H1 (cell line): ENCODE results near the gene PPM1F. TPM values are rescaled to one million over a fixed set of nuclear protein-coding genes. Genes with fewer than 3 reads are reported as not detected.
A peak's percentile ranks its signal among the peaks of the same experiment; 100 is the strongest.

Experiments used
- CTCF ChIA-PET: fragments of 300-600 bp; sonication (Branson Sonifier 250); formaldehyde crosslinking; loops from one replicate; lab custom pipeline; 2021; ENCODE audit not compliant: partially characterized antibody; lab: Charles Lee
- POLR2A ChIA-PET: fragments of 300-600 bp; sonication (Branson Sonifier 250); formaldehyde crosslinking; loops from one replicate; lab custom pipeline; 2021; ENCODE audit warnings: inconsistent platforms; ENCODE audit not compliant: partially characterized antibody; lab: Charles Lee
- DNase-seq, 2 experiments: peaks; one replicate each; pipeline versions ENCODE4 v3.0.0 to v3.0.0-alpha.2; 2010 to 2022; ENCODE audit warnings: low spot score in 2 of 2, low read depth in 1 of 2, mixed read lengths in 1 of 2
- FAIRE-seq: peaks from 2 replicates; lab custom pipeline; 2011; peaks lifted over from hg19 to GRCh38; lab: Jason Lieb, UNC
- H2AFZ ChIP-seq: 2 replicates; pipeline ENCODE4 v1.8.1; 2012; ENCODE audit warnings: low read length, inconsistent platforms
- H2AK5ac ChIP-seq: 2 replicates; pipeline ENCODE4 v1.6.1; 2013; ENCODE audit warnings: low read depth, low read length
- H2BK120ac ChIP-seq: replicated peaks from 2 replicates; pipeline ENCODE3; 2013; ENCODE audit warnings: low read depth, low read length, inconsistent platforms
- H2BK12ac ChIP-seq: 2 replicates; pipeline ENCODE4 v1.6.1; 2013; ENCODE audit warnings: low read depth, low read length
- H2BK15ac ChIP-seq: 2 replicates; pipeline ENCODE4 v1.6.1; 2013; ENCODE audit warnings: low read length
- H2BK20ac ChIP-seq: 2 replicates; pipeline ENCODE4 v1.6.1; 2013; ENCODE audit warnings: low read length
- H2BK5ac ChIP-seq: 2 replicates; pipeline ENCODE4 v1.6.1; 2013; ENCODE audit warnings: low read depth, low read length
- H3K14ac ChIP-seq: 2 replicates; pipeline ENCODE4 v1.6.1; 2013; ENCODE audit warnings: inconsistent platforms; ENCODE audit not compliant: insufficient read length
- H3K18ac ChIP-seq: 2 replicates; pipeline ENCODE4 v1.6.1; 2013; ENCODE audit warnings: low read length; ENCODE audit errors: extremely low read depth
- H3K23ac ChIP-seq: 2 replicates; pipeline ENCODE4 v1.6.1; 2013; ENCODE audit warnings: inconsistent platforms; ENCODE audit not compliant: insufficient read length
- H3K23me2 ChIP-seq: 2 replicates; pipeline ENCODE4 v1.6.1; 2013; ENCODE audit warnings: low read depth, low read length
- H3K27ac ChIP-seq: 2 replicates; pipeline ENCODE4 v1.6.1; 2011; ENCODE audit warnings: low read depth, low read length, inconsistent platforms
- H3K27me3 ChIP-seq, 4 experiments: replicated peaks in 1 of 4; 1 replicate in 1 of 4; 2 replicates in 3 of 4; pipeline versions ENCODE4 v1.6.1 to v1.8.1; 2011 to 2013; ENCODE audit warnings: low read length in 3 of 4, mild to moderate bottlenecking in 3 of 4, inconsistent platforms in 2 of 4, mixed read lengths in 2 of 4, moderate library complexity in 1 of 4; ENCODE audit not compliant: control insufficient read depth in 3 of 4, insufficient read depth in 3 of 4; ENCODE audit errors: extremely low read depth in 1 of 4
- H3K36me3 ChIP-seq, 4 experiments: 2 replicates each; pipeline versions ENCODE4 v1.6.1 to v1.8.1; 2011 to 2013; ENCODE audit warnings: mild to moderate bottlenecking in 4 of 4, low read length in 3 of 4, moderate library complexity in 2 of 4, control low read depth in 1 of 4, inconsistent platforms in 1 of 4; ENCODE audit not compliant: insufficient read depth in 4 of 4, control insufficient read depth in 2 of 4
- H3K4ac ChIP-seq: replicated peaks from 2 replicates; pipeline ENCODE3; 2013; ENCODE audit warnings: low read length, low read depth, mixed read lengths, inconsistent platforms; ENCODE audit not compliant: insufficient read length
- H3K4me1 ChIP-seq, 4 experiments: replicated peaks in 1 of 4; 1 replicate in 1 of 4; 2 replicates in 3 of 4; pipeline versions ENCODE4 v1.6.1 to v1.8.1; 2011 to 2013; ENCODE audit warnings: low read length in 3 of 4, inconsistent platforms in 2 of 4, mixed read lengths in 1 of 4; ENCODE audit not compliant: insufficient read depth in 4 of 4, control insufficient read depth in 3 of 4
- H3K4me2 ChIP-seq, 2 experiments: 2 replicates each; pipeline versions ENCODE4 v1.6.1 to v1.8.1; 2011 to 2013; ENCODE audit warnings: low read depth in 2 of 2, low read length in 2 of 2, control low read depth in 1 of 2, inconsistent platforms in 1 of 2, mild to moderate bottlenecking in 1 of 2; ENCODE audit not compliant: insufficient read depth in 1 of 2
- H3K4me3 ChIP-seq, 4 experiments: fragments of 200-600, 300-600 bp in 1 of 4; sonication (generic), shearing (Covaris generic), sonication (Bioruptor Twin) in 1 of 4; 2 replicates each; pipeline versions ENCODE4 v1.5.1 to v1.8.1; 2011 to 2016; ENCODE audit warnings: low read length in 4 of 4, low read depth in 3 of 4, control low read depth in 2 of 4, inconsistent platforms in 2 of 4, mild to moderate bottlenecking in 2 of 4, mixed read lengths in 1 of 4, moderate library complexity in 1 of 4; ENCODE audit not compliant: insufficient read depth in 2 of 4; ENCODE audit errors: extremely low read depth in 1 of 4
- H3K56ac ChIP-seq: replicated peaks from 2 replicates; pipeline ENCODE3; 2013; ENCODE audit warnings: low read depth, mild to moderate bottlenecking, mixed read lengths, low read length, inconsistent platforms; ENCODE audit not compliant: insufficient read length
- H3K79me1 ChIP-seq: 2 replicates; pipeline ENCODE4 v1.6.1; 2013; ENCODE audit warnings: low read depth, low read length, control low read depth
- H3K79me2 ChIP-seq, 2 experiments: 2 replicates each; pipeline versions ENCODE4 v1.6.1 to v1.8.1; 2012 to 2013; ENCODE audit warnings: low read length in 2 of 2, mild to moderate bottlenecking in 2 of 2, inconsistent platforms in 1 of 2; ENCODE audit not compliant: insufficient read depth in 2 of 2, control insufficient read depth in 1 of 2
- H3K9ac ChIP-seq, 4 experiments: replicated peaks in 1 of 4; 1 replicate in 1 of 4; 2 replicates in 3 of 4; pipeline versions ENCODE4 v1.6.1 to v1.8.1; 2011 to 2013; ENCODE audit warnings: low read depth in 3 of 4, low read length in 3 of 4, control low read depth in 2 of 4, mild to moderate bottlenecking in 2 of 4, moderate library complexity in 2 of 4, inconsistent platforms in 1 of 4; ENCODE audit errors: extremely low read depth in 1 of 4
- H3K9me3 ChIP-seq, 2 experiments: 2 replicates each; pipeline versions ENCODE4 v1.6.1 to v1.8.1; 2012 to 2013; ENCODE audit warnings: mild to moderate bottlenecking in 2 of 2, moderate library complexity in 2 of 2, control low read depth in 1 of 2, inconsistent platforms in 1 of 2, low read depth in 1 of 2, low read length in 1 of 2, mixed read lengths in 1 of 2; ENCODE audit not compliant: insufficient read depth in 2 of 2
- H4K20me1 ChIP-seq, 2 experiments: replicated peaks in 1 of 2; 2 replicates each; pipeline versions ENCODE3 to v1.8.1; 2011 to 2013; ENCODE audit warnings: inconsistent platforms in 2 of 2, low read length in 2 of 2, mild to moderate bottlenecking in 1 of 2; ENCODE audit not compliant: insufficient read depth in 2 of 2, control insufficient read depth in 1 of 2
- H4K5ac ChIP-seq: 2 replicates; pipeline ENCODE4 v1.6.1; 2013; ENCODE audit warnings: low read length, low read depth, mixed read lengths, inconsistent platforms; ENCODE audit not compliant: insufficient read length
- H4K8ac ChIP-seq: 2 replicates; pipeline ENCODE4 v1.8.0; 2013; ENCODE audit warnings: mild to moderate bottlenecking, moderate library complexity, low read length, inconsistent platforms; ENCODE audit not compliant: insufficient read depth; ENCODE audit errors: extremely low read depth
- H4K91ac ChIP-seq: replicated peaks from 2 replicates; pipeline ENCODE3; 2013; ENCODE audit warnings: low read length, mixed read lengths, inconsistent platforms; ENCODE audit not compliant: insufficient read length
- CREB1 ChIP-seq: IDR thresholded peaks from 2 replicates; pipeline ENCODE4 v1.6.1; 2012; ENCODE audit warnings: inconsistent platforms
- GABPA ChIP-seq: IDR thresholded peaks from 2 replicates; pipeline ENCODE4 v1.6.1; 2011; ENCODE audit warnings: mild to moderate bottlenecking, low read length, moderate library complexity, borderline replicate concordance; ENCODE audit not compliant: insufficient read depth
- JUND ChIP-seq: IDR thresholded peaks from 2 replicates; pipeline ENCODE4 v1.6.1; 2011; ENCODE audit warnings: mild to moderate bottlenecking, improper control_type of control experiment, low read length
- NRF1 ChIP-seq: IDR thresholded peaks from 2 replicates; pipeline ENCODE4 v1.6.1; 2011; ENCODE audit warnings: mild to moderate bottlenecking, low read depth, low read length, improper control_type of control experiment
- SUZ12 ChIP-seq: fragments of 200-600 bp; sonication (generic); IDR thresholded peaks from 2 replicates; pipeline ENCODE4 v1.6.1; 2012; ENCODE audit warnings: mild to moderate bottlenecking, inconsistent platforms, low read length, moderate library complexity, mixed read lengths
- TAF7 ChIP-seq: optimal IDR thresholded peaks from 2 replicates; pipeline ENCODE3; 2011; ENCODE audit warnings: low read depth, mild to moderate bottlenecking, inconsistent platforms, low read length, moderate library complexity, borderline replicate concordance
- TCF12 ChIP-seq: IDR thresholded peaks from 2 replicates; pipeline ENCODE4 v1.6.1; 2011; ENCODE audit warnings: low read depth, mild to moderate bottlenecking, low read length
- ZNF274 ChIP-seq: IDR thresholded peaks from 2 replicates; pipeline ENCODE4 v1.7.0; 2012; ENCODE audit warnings: low read length, borderline replicate concordance; ENCODE audit errors: extremely low read depth
- WGBS, 2 experiments: shearing (Covaris generic) in 1 of 2; methylation state at CpG; one replicate each; pipeline versions ENCODE4 v1.1.6 to v1.1.7; 2013 to 2015; ENCODE audit warnings: low lambda C conversion rate in 2 of 2, mixed read lengths in 2 of 2, inconsistent platforms in 1 of 2, low coverage in 1 of 2, missing lambda C conversion rate in 1 of 2; ENCODE audit not compliant: insufficient replicate concordance in 2 of 2, insufficient coverage in 1 of 2, insufficient read length in 1 of 2; ENCODE audit errors: extremely low coverage in 1 of 2, missing lambda C conversion rate in 1 of 2; 5-methylcytosine and 5-hydroxymethylcytosine counted together
- polyA plus RNA-seq, 7 experiments: library from polyadenylated mRNA; depleted of rRNA in 3 of 7; stranded (reverse) in 5 of 7; unstranded in 2 of 7; fragments of >200 nt in 5 of 7; fragments of 200-250 nt in 2 of 7; gene quantifications; 1 replicate in 5 of 7; 2 replicates in 1 of 7; 4 replicates in 1 of 7; pipeline versions ENCODE4 v1.2.1 to v1.2.3, GENCODE V29; 2011 to 2013; ENCODE audit warnings: missing spikeins in 2 of 7, mixed read lengths in 2 of 7
- total RNA-seq: library from RNA; stranded (reverse); fragmentation: NEBNext Ultra II Directional; extraction: Animal tissue kit (Norgen Biotek cat#: 25700); gene quantifications from 2 replicates; pipeline ENCODE4 v1.2.1, GENCODE V29; 2021
- TF ChIP-seq, protein P1 (sequence below): IDR thresholded peaks from 2 replicates; pipeline ENCODE4 v1.6.1; 2011; ENCODE audit warnings: low read length, improper control_type of control experiment
- TF ChIP-seq, protein P2 (sequence below): IDR thresholded peaks from 2 replicates; pipeline ENCODE4 v1.6.1; 2012; ENCODE audit warnings: inconsistent platforms

The PPM1F gene
- total and polyA plus RNA-seq, 2 of the 8 experiments (the other 6 are each of a cell fraction or from before 2014, with no cell fraction given) = 12.4 to 22.8 TPM

DNA sequence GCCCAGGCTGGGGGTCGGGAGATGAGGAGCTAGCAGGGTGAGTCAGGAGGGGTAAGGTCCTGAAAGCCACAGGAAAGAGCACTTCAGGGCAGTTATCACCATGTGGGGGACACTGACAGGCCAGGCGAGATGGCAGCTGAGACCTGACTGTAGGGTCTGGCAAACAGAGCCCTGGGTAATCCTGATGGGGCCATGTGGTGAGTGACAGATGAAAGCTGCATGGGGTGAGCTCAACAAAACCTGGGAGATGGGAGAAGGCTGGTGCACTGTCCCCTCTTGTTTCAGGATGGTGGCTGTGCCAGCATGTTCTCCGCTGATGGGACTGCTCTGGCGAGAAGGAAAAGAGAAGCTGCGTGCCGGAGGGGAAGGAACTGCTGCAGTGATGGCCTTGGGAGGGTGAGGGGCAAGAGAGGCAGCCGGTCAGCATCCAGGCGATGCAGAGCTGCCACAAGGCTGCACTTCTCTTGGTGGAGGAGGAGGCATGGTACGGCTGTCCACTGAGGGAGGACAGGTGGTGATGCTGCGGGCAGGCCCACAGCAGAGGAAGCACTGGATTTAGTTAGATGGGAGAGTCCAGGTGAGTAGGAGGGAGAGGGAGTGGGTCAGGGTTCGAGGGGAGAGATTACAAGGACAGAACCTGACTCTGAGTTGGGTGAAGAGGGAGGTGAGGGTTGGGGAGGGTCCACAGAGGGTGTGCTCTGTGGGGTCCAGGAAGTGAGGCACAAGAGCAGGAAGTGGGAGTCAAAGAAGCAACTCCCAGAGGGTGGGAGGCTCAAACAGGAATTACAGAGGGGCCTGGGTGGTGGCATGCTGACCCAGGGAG is 26.1 kb upstream of the PPM1F start:
- no peak for DNase-seq
- Histone ChIP-seq H3K9ac (peak overlapping the region in 1 of 4 experiments; percentile 24; a peak in 1 of 7 replicates), H2AFZ (no peak overlapping the region), H4K5ac (no peak overlapping the region), H3K9me3 (no peaks in the 10 kb centered on the region), H3K27me3 (peaks cover 0 to 7% (median 0%) of the 10 kb centered on the region in 4 experiments; a peak in 2 of 7 replicates), H2BK120ac (no peak overlapping the region), H3K79me1 (peaks cover 15% of the 10 kb centered on the region), H3K4ac (no peak overlapping the region), H3K36me3 (peaks cover 5 to 14% (median 9%) of the 10 kb centered on the region in 4 experiments; a peak in 6 of 8 replicates), H2AK5ac (no peak overlapping the region), H4K20me1 (peaks cover 6 to 32% of the 10 kb centered on the region in 2 experiments), H3K23ac (no peak overlapping the region), H3K23me2 (0 out of 2 replicates have a peak, but pooled peaks cover 3% of the 10 kb centered on the region), H3K18ac (no peak overlapping the region), H2BK5ac (no peak overlapping the region), H4K8ac (peak overlapping the region; percentile 46; the same call in 1 of the 2 replicates), H3K4me2 (no peak overlapping the region), H3K4me3 (no peak overlapping the region), H3K27ac (no peak overlapping the region), H2BK12ac (0 out of 2 replicates have a peak overlapping the region, but pooled peaks have one; percentile 39), H3K56ac (no peak overlapping the region), H4K91ac (no peak overlapping the region), H3K14ac (no peak overlapping the region), H2BK15ac (no peak overlapping the region), H2BK20ac (no peak overlapping the region), H3K4me1 (peaks cover 0 to 2% (median 0%) of the 10 kb centered on the region in 4 experiments; a peak in 2 of 7 replicates), H3K79me2 (peaks cover 0 to 11% of the 10 kb centered on the region in 2 experiments)
- 85% methylated on average over 11 of the region's 11 CpGs; no CpG with 5 or more reads in 1 of the 2 experiments for WGBS, 2 experiments
- FAIRE-seq = no peak
- POLR2A ChIA-PET = interaction anchor here (0.7 to 1.9 kb wide), 6 partner anchors 9 to 95 kb away, joined by 3 to 4 read pairs (median 3); no protein-coding TSS in a partner anchor
- CTCF ChIA-PET = interaction anchor here (1.0 kb wide), 1 partner anchor 12 kb away, joined by 3 read pairs; no protein-coding TSS in a partner anchor
- TF ChIP-seq SUZ12 (no peak), CREB1 (no peak), NRF1 (no peak), TAF7 (no peak), JUND (no peak), TCF12 (no peak), ZNF274 (no peak), GABPA (no peak)
- TF ChIP-seq, protein P1, sequence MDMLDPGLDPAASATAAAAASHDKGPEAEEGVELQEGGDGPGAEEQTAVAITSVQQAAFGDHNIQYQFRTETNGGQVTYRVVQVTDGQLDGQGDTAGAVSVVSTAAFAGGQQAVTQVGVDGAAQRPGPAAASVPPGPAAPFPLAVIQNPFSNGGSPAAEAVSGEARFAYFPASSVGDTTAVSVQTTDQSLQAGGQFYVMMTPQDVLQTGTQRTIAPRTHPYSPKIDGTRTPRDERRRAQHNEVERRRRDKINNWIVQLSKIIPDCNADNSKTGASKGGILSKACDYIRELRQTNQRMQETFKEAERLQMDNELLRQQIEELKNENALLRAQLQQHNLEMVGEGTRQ = no peak
- TF ChIP-seq, protein P2, sequence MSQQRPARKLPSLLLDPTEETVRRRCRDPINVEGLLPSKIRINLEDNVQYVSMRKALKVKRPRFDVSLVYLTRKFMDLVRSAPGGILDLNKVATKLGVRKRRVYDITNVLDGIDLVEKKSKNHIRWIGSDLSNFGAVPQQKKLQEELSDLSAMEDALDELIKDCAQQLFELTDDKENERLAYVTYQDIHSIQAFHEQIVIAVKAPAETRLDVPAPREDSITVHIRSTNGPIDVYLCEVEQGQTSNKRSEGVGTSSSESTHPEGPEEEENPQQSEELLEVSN = no peak
